Measurements from ENCODE around the gene METAP2. TPM values are rescaled to one million over a fixed set of nuclear protein-coding genes. Genes with fewer than 3 reads are reported as not detected.

METAP2 gene
- total RNA-seq, 1 donor from 2014 or later, result 54.0 TPM

GRCh38 chr12:95557625-95558024, 83.7 kb downstream of the METAP2 start:
- H3K27ac ChIP-seq, result no peak overlapping the region
- DNase-seq (no peak), ATAC-seq (no peak)
- H3K27me3 ChIP-seq (ENCODE audit: low read depth), result no peaks in the 10 kb centered on the region
- intact Hi-C loops (cut with DNase I), result no loop called here
- H3K36me3 ChIP-seq, result no peaks in the 10 kb centered on the region
- no peak for TF ChIP-seq CTCF (IDR thresholded peaks at IDR 0.05)
- H3K9me3 ChIP-seq, result no peaks in the 10 kb centered on the region
- H3K4me1 ChIP-seq, result no peaks in the 10 kb centered on the region
- H3K4me3 ChIP-seq, result no peak overlapping the region

Other genes starting within 250 kb of the METAP2 start
- gene USP44, start 77.3 kb downstream of the METAP2 start, total RNA-seq, result 17.8 TPM